A673 (cell line): ENCODE data around the gene SP8. TPM values are rescaled to one million over a fixed set of nuclear protein-coding genes. Genes with fewer than 3 reads are reported as not detected.
"Not testable (repeated sequence)": the region's sequence is repeated elsewhere in the genome, so short reads cannot be mapped to it uniquely, and the experiment has no call there.

Experiments used
- BruUV-seq: library from RNA; stranded (reverse); fragments of 400-500 nt; replicated peaks from 2 replicates; lab custom pipeline; 2021; lab: Mats Ljungman, UMichigan
- CTCF ChIA-PET: fragments of 300-600 bp; sonication (Branson Sonifier 250); formaldehyde crosslinking; loops from one replicate; lab custom pipeline; 2022; ENCODE audit warnings: antibody characterized with exemption; lab: Charles Lee
- POLR2A ChIA-PET: fragments of 300-600 bp; sonication (Branson Sonifier 250); formaldehyde crosslinking; loops from one replicate; lab custom pipeline; 2022; ENCODE audit warnings: antibody characterized with exemption; ENCODE audit not compliant: low non-redundant PET; lab: Charles Lee
- DNase-seq: peaks from one replicate; pipeline ENCODE4 v3.0.0-alpha.2; 2015; ENCODE audit warnings: low spot score
- H3K27ac ChIP-seq: fragments of 200-600 bp; sonication (generic); 2 replicates; pipeline ENCODE4 v1.5.1; 2016; ENCODE audit warnings: mixed run types, low read depth, mild to moderate bottlenecking, mixed read lengths, antibody characterized with exemption, low read length; ENCODE audit not compliant: poor library complexity, severe bottlenecking
- H3K27me3 ChIP-seq: fragments of 200-600 bp; sonication (generic); replicated peaks from 2 replicates; pipeline ENCODE4 v1.6.1; 2017; ENCODE audit warnings: mixed run types, low read depth, mild to moderate bottlenecking, mixed read lengths, antibody characterized with exemption, low read length; ENCODE audit not compliant: insufficient read depth, poor library complexity
- H3K36me3 ChIP-seq: fragments of 200-600 bp; sonication (generic); 2 replicates; pipeline ENCODE4 v1.6.1; 2016; ENCODE audit warnings: mixed run types, mild to moderate bottlenecking, mixed read lengths, antibody characterized with exemption, low read length; ENCODE audit not compliant: insufficient read depth, poor library complexity, severe bottlenecking
- H3K4me1 ChIP-seq: fragments of 200-600 bp; sonication (generic); 2 replicates; pipeline ENCODE4 v1.6.1; 2017; ENCODE audit warnings: mixed run types, mild to moderate bottlenecking, mixed read lengths, antibody characterized with exemption, low read length; ENCODE audit not compliant: insufficient read depth, poor library complexity, severe bottlenecking
- H3K4me3 ChIP-seq: fragments of 200-600 bp; sonication (generic); 2 replicates; pipeline ENCODE4 v1.5.1; 2016; ENCODE audit warnings: low read depth, mixed run types, mild to moderate bottlenecking, mixed read lengths, low read length; ENCODE audit not compliant: poor library complexity, severe bottlenecking
- H3K9me3 ChIP-seq: fragments of 200-600 bp; sonication (generic); 2 replicates; pipeline ENCODE4 v1.6.1; 2016; ENCODE audit warnings: mixed run types, low read depth, mild to moderate bottlenecking, mixed read lengths, antibody characterized with exemption, low read length; ENCODE audit not compliant: poor library complexity, severe bottlenecking
- EZH2 ChIP-seq: fragments of 200-600 bp; sonication (generic); IDR thresholded peaks from 2 replicates; pipeline ENCODE4 v1.6.1; 2017; ENCODE audit warnings: borderline replicate concordance, low read depth, mild to moderate bottlenecking, mixed read lengths, antibody characterized with exemption, low read length; ENCODE audit not compliant: poor library complexity, severe bottlenecking
- intact Hi-C: fragments of 100-400 bp; cut with micrococcal nuclease; formaldehyde crosslinking; loops from one replicate; pipeline ENCODE4 v1.10.0; 2022; ENCODE audit not compliant: unreplicated experiment
- total RNA-seq: library from RNA; stranded (reverse); gene quantifications from 2 replicates; pipeline ENCODE4 v1.2.3, GENCODE V29; 2021
- TF ChIP-seq, protein P1 (sequence below): fragments of 300-800, 200-600 bp; sonication (generic); conservative IDR thresholded peaks from 2 replicates; pipeline ENCODE4 v1.5.1; 2017; ENCODE audit warnings: low read depth, mild to moderate bottlenecking, antibody characterized with exemption, low read length, moderate library complexity, mixed read lengths

SP8 gene
- total RNA-seq, 1 experiment from 2014 or later: not detected

DNA sequence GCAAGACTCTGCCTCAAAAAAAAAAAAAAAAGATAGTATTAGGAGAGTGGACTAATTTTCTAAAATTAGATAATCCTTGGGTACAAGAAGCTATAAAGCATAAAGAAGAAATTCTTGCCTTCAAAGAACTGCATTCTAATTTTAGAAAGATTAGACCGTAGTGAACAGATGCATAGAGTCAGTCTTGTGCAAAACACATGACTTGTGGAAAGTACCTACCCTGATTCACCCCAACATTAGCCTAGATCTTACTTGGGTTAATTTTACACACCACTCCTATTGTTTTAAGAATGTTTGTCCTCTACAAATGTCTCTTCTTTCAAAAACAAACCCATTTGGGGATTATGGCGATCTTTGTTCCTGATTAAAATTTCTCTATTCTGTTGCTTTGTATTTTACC is 38.9 kb upstream of the SP8 start:
- CTCF ChIA-PET: no interaction called here
- Histone ChIP-seq H3K9me3 (no peaks in the 10 kb centered on the region), H3K36me3 (no peaks in the 10 kb centered on the region), H3K27me3 (peaks cover 23% of the 10 kb centered on the region), H3K4me3 (no peak overlapping the region), H3K4me1 (no peaks in the 10 kb centered on the region), H3K27ac (no peak overlapping the region)
- DNase-seq: no peak
- POLR2A ChIA-PET: no interaction called here
- BruUV-seq: no TSS peak
- no peak for TF ChIP-seq EZH2
- TF ChIP-seq, protein P1, sequence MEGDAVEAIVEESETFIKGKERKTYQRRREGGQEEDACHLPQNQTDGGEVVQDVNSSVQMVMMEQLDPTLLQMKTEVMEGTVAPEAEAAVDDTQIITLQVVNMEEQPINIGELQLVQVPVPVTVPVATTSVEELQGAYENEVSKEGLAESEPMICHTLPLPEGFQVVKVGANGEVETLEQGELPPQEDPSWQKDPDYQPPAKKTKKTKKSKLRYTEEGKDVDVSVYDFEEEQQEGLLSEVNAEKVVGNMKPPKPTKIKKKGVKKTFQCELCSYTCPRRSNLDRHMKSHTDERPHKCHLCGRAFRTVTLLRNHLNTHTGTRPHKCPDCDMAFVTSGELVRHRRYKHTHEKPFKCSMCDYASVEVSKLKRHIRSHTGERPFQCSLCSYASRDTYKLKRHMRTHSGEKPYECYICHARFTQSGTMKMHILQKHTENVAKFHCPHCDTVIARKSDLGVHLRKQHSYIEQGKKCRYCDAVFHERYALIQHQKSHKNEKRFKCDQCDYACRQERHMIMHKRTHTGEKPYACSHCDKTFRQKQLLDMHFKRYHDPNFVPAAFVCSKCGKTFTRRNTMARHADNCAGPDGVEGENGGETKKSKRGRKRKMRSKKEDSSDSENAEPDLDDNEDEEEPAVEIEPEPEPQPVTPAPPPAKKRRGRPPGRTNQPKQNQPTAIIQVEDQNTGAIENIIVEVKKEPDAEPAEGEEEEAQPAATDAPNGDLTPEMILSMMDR: no peak
- intact Hi-C loops: no loop called here

DNA sequence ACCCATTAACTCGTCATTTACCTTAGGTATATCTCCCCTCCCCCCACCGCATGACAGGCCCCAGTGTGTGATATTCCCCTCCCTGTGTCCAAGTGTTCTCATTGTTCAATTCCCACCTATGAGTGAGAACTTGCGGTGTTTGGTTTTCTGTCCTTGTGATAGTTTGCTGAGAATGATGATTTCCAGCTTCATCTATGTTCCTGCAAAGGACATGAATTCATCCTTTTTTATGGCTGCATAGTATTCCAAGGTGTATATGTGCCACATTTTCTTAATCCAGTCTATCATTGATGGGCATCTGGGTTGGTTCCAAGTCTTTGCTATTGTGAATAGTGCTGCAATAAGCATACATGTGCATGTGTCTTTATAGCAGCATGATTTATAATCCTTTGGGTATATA is 34.7 kb upstream of the SP8 start:
- H3K9me3 ChIP-seq, POLR2A ChIA-PET, H3K27ac ChIP-seq, CTCF ChIA-PET, H3K27me3 ChIP-seq, H3K4me3 ChIP-seq, BruUV-seq, H3K4me1 ChIP-seq, DNase-seq, H3K36me3 ChIP-seq, intact Hi-C loops: not testable (repeated sequence)

DNA sequence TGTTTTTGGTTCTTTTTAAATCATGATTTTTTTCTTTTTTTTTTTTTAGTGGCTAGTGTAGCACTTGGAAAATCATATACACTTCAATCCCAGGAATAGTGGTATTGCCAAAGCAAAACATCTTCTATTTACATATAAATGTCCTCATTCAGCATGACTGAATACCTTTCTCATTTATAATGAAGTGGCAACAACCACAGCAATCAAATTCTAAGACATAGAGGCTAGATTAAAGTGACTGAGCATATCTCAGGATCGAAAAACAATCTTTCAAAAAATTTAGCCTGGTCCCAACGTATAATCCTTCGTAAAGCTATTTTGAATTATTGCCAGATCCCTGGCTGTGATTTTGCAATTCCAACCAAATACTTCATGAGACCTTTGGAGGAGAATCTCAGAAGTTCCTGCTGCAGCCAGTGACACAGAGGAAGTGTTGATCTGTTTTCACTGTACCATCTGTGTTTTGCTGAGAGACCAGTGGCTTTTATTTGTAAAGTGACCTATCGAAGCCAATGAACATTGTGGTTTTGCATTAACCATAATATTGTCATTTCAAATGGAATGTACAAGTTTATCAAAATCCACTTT is 29.8 kb upstream of the SP8 start:
- H3K4me1 ChIP-seq: peaks cover 4% of the 10 kb centered on the region
- H3K4me3 ChIP-seq: no peak overlapping the region
- no peaks in the 10 kb centered on the region for H3K27me3 ChIP-seq
- ChIA-PET CTCF (no interaction called here), POLR2A (no interaction called here)
- TF ChIP-seq, protein P1: no peak
- TF ChIP-seq EZH2: no peak
- BruUV-seq: no TSS peak
- H3K9me3 ChIP-seq: no peaks in the 10 kb centered on the region
- intact Hi-C loops: no loop called here
- H3K27ac ChIP-seq: no peak overlapping the region
- no peak for DNase-seq
- no peaks in the 10 kb centered on the region for H3K36me3 ChIP-seq

DNA sequence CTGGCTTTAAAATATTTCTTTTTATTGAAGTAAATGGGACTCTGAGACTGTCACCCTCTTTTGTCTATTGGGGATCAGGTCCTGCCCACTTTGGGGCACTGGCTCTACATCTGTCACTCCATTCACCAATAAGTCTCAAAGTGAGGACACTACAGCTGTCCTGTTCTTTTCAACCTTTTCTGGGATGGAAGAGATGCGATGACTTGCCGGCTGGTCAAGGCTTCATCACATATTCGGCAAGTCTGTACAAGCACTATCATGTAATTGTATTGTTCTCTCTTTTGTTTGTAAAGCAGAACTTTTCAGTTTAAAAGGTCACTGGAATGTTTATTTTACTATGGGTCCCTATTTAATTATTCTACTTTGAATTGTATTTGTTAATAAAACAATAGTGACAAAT is 17.7 kb upstream of the SP8 start:
- H3K9me3 ChIP-seq: no peaks in the 10 kb centered on the region
- no peak for DNase-seq
- TF ChIP-seq EZH2: no peak
- TF ChIP-seq, protein P1: no peak
- H3K4me3 ChIP-seq: no peak overlapping the region
- intact Hi-C loops: no loop called here
- no TSS peak for BruUV-seq
- peaks cover 24% of the 10 kb centered on the region for H3K27me3 ChIP-seq
- no peak overlapping the region for H3K27ac ChIP-seq
- CTCF ChIA-PET: no interaction called here
- POLR2A ChIA-PET: no interaction called here
- no peaks in the 10 kb centered on the region for H3K36me3 ChIP-seq
- no peaks in the 10 kb centered on the region for H3K4me1 ChIP-seq
